SKM-1 (cell line): ENCODE measurements around the gene RUNX3.
"Not testable (repeated sequence)": the region's sequence is repeated elsewhere in the genome, so short reads cannot be mapped to it uniquely, and the experiment has no call there.

Experiments
- DNase-seq: peaks from one replicate; lab custom pipeline; 2025; ENCODE audit not compliant: unreplicated experiment; lab: John Stamatoyannopoulos, UW

The RUNX3 gene

GRCh38 chr1:24914226-24915069 lies 15.6 kb downstream of the RUNX3 start:
- DNase-seq = no peak

- no peak for DNase-seq
Observed at GRCh38 chr1:24913616-24914225, 16.4 kb downstream of the RUNX3 start.

GRCh38 chr1:24913274-24913604 lies 16.8 kb downstream of the RUNX3 start:
- DNase-seq = no peak

- DNase-seq = no peak
Observed at GRCh38 chr1:24912376-24913273, 17.5 kb downstream of the RUNX3 start.

GRCh38 chr1:24911651-24912155 lies 18.4 kb downstream of the RUNX3 start:
- DNase-seq = no peak

GRCh38 chr1:24910751-24911650 lies 19.1 kb downstream of the RUNX3 start:
- DNase-seq = no peak

- DNase-seq = no peak
Observed at GRCh38 chr1:24910210-24910609, 19.9 kb downstream of the RUNX3 start.

- DNase-seq = peak; percentile 81
Observed at GRCh38 chr1:24909388-24909898, 20.6 kb downstream of the RUNX3 start.

GRCh38 chr1:24908591-24909259 lies 21.4 kb downstream of the RUNX3 start:
- no peak for DNase-seq

- DNase-seq = not testable (repeated sequence)
Observed at GRCh38 chr1:24907587-24908294, 22.3 kb downstream of the RUNX3 start.

- no peak for DNase-seq
Observed at GRCh38 chr1:24906760-24907490, 23.2 kb downstream of the RUNX3 start.

GRCh38 chr1:24905979-24906720 lies 23.9 kb downstream of the RUNX3 start:
- DNase-seq = no peak

- DNase-seq = no peak
Observed at GRCh38 chr1:24905355-24905978, 24.6 kb downstream of the RUNX3 start.

GRCh38 chr1:24904731-24905354 lies 25.2 kb downstream of the RUNX3 start:
- no peak for DNase-seq

GRCh38 chr1:24903955-24904730 lies 25.9 kb downstream of the RUNX3 start:
- no peak for DNase-seq

- DNase-seq = no peak
Observed at GRCh38 chr1:24903560-24903954, 26.5 kb downstream of the RUNX3 start.
